Measurements from ENCODE around the gene CD59.

GRCh38 chr11:33692013-33692504 lies 44.2 kb downstream of the CD59 start:
- TF ChIP-seq POLR2A (IDR thresholded peaks at IDR 0.05; ENCODE audit: low read length) (no peak), GATA1 (IDR thresholded peaks at IDR 0.05; ENCODE audit: low read depth, low read length) (no peak)

Measured in erythroblast (primary cell).